Right cardiac atrium (tissue), 5 donors: Measurements from ENCODE around the gene CPZ. TPM values are rescaled to one million over a fixed set of nuclear protein-coding genes. Genes with fewer than 3 reads are reported as not detected.
"Not testable (repeated sequence)": the region's sequence is repeated elsewhere in the genome, so short reads cannot be mapped to it uniquely, and the experiment has no call there.

ENCODE experiments used
- ATAC-seq, 2 donors: fragments of 200-7000 bp; cut with Tn5 transposase; one replicate each; pipeline versions ENCODE4 v1.8.0 to v1.9.1; 2020; ENCODE audit warnings: moderate library complexity in 2 of 2, mild to moderate bottlenecking in 1 of 2
- DNase-seq, 3 donors: peaks; one replicate each; pipeline ENCODE4 v3.0.0-alpha.2; 2020
- H3K27ac ChIP-seq: one replicate; pipeline ENCODE4 v1.5.1; 2013; ENCODE audit warnings: mild to moderate bottlenecking, low read length, control low read depth, moderate library complexity
- H3K27me3 ChIP-seq: one replicate; pipeline ENCODE4 v1.6.1; 2013; ENCODE audit not compliant: control insufficient read depth, insufficient read depth
- H3K4me1 ChIP-seq: one replicate; pipeline ENCODE4 v1.6.1; 2013; ENCODE audit warnings: low read length; ENCODE audit not compliant: control insufficient read depth, insufficient read depth
- H3K4me3 ChIP-seq: one replicate; pipeline ENCODE4 v1.5.1; 2013; ENCODE audit warnings: low read length, control low read depth
- H3K9me3 ChIP-seq: one replicate; pipeline ENCODE4 v1.6.1; 2013; ENCODE audit warnings: low read length; ENCODE audit not compliant: control insufficient read depth
- WGBS: extraction: QIAGEN DNeasy Blood & Tissue Kit; methylation state at CpG from one replicate; pipeline ENCODE4 v1.1.7; 2013; 5-methylcytosine and 5-hydroxymethylcytosine counted together
- intact Hi-C, 4 donors: fragments of 100-400 bp; cut with DNase I; formaldehyde crosslinking; loops; one replicate each; pipeline versions ENCODE4 v1.11.0 to v1.14.0; 2022 to 2023
- polyA plus RNA-seq: library from polyadenylated mRNA; stranded (reverse); fragments of 200-250 nt; gene quantifications from one replicate; pipeline ENCODE4 v1.2.3, GENCODE V29; 2013
- total RNA-seq, 4 donors: library from RNA; stranded (reverse); fragmentation: NEBNext Ultra II Directional; extraction: Animal tissue kit (Norgen Biotek cat#: 25700); gene quantifications; one replicate each; pipeline ENCODE4 v1.2.1, GENCODE V29; 2021
- donor health status: healthy with polysubstance abuse.
- donor health status: DM: no; HTN: yes; CAD: no.
- donor health status: DM: no; HTN: no; CAD: no.
- donor health status: DM: no; HTN: yes; CAD: no; lungs with severe emphysema.
- donor health status: DM: yes; HTN: yes; CAD: no.

The CPZ gene
- total and polyA plus RNA-seq, 5 donors: 0.34 to 1.5 (median 1.2) TPM

- intact Hi-C loops: loop anchor here in 1 of 4 donors (10.0 kb wide), 1 partner anchor 300 kb away; no protein-coding TSS in a partner anchor
- no peaks in the 10 kb centered on the region for H3K4me1 ChIP-seq
- no peak overlapping the region for H3K27ac ChIP-seq
- no peaks in the 10 kb centered on the region for H3K27me3 ChIP-seq
- H3K4me3 ChIP-seq: no peak overlapping the region
- H3K9me3 ChIP-seq: no peaks in the 10 kb centered on the region
- ATAC-seq: no peak
- WGBS: 85% methylated on average over 22 of the region's 22 CpGs
- DNase-seq: peak; percentile 3 to 30 (median 17)
These were observed 22.0 kb downstream of the CPZ start for GRCh38 chr4:8614365-8615193.

DNA sequence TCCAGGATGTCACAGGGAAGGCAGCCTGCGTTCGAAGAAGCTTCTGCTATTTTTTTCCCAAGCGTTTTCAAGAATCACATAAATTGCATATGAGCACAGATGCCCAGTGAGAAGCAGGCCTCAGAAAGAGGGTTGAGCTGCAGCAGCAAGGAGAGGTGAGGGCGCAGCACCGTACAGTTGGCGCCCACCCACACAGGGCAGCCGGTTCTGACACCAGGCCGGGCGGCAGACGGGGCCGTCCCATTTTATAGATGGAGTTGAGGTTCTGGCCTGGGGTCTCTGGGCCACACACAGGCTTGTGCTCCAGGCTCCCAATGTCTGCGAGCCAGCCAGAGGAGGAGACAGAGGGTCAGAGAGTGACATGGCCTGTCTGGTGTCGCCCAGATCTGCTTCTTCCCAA is 22.8 kb downstream of the CPZ start:
- DNase-seq: peak in 2 of 3 donors; percentile 7 to 26
- no peak for ATAC-seq
- Histone ChIP-seq H3K27me3 (no peaks in the 10 kb centered on the region), H3K27ac (no peak overlapping the region), H3K9me3 (no peaks in the 10 kb centered on the region), H3K4me3 (no peak overlapping the region), H3K4me1 (no peaks in the 10 kb centered on the region)
- WGBS: 82% methylated on average over 13 of the region's 13 CpGs
- intact Hi-C loops: loop anchor here in 1 of 4 donors (10.0 kb wide), 1 partner anchor 299 kb away; no protein-coding TSS in a partner anchor

DNA sequence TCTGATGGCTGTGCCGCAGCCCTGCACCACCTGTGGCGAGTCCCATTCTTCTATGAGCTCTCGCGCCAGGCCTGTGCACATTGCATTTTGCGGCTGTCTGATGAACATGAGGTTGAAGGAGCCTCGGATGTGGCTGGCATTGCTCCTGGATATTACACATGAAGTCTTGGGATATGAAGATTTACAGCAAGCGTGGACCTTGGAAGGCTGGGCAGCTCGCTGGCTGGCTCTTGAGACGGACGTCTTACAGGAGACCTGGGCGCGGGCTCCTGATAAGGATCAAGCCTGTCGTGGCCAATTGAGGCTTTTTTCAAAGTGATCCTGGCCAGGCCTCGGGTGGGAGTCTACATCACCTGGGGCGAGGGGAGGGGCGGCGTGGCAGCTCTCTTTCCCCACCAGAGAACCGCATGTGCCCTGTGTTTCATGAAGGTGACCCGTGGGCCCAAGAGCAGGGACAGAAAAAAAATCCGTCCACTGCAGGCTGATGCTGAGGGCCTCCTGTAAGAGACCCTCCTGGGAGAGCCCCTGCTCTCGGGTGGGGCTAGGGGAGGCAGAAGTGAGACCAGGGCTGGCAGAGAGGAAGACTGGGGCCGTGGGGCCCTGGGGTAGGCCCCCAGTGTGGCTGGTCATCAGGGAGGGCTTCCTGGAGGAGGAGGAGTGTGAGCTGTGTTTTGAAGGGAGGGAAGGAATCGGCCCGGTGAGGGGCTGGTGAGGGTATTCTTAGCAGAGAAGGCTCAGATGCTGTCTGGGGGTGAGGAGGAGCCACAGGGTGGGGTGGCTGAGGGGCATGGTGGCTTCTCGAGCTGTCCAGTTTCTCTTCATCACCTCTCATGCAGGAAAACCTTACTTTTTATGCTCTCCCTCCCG is 23.6 kb downstream of the CPZ start:
- Histone ChIP-seq H3K27ac (no peak overlapping the region), H3K4me3 (no peak overlapping the region), H3K9me3 (no peaks in the 10 kb centered on the region), H3K27me3 (no peaks in the 10 kb centered on the region), H3K4me1 (no peaks in the 10 kb centered on the region)
- no peak for ATAC-seq
- intact Hi-C loops: loop anchor here in 1 of 4 donors (10.0 kb wide), 1 partner anchor 299 kb away; no protein-coding TSS in a partner anchor
- WGBS: 82% methylated on average over 26 of the region's 26 CpGs
- DNase-seq: peak; percentile 1 to 34 (median 33)

- Histone ChIP-seq H3K27ac (no peak overlapping the region), H3K27me3 (no peaks in the 10 kb centered on the region), H3K4me1 (no peaks in the 10 kb centered on the region), H3K4me3 (no peak overlapping the region), H3K9me3 (no peaks in the 10 kb centered on the region)
- intact Hi-C loops: loop anchor here in 1 of 4 donors (10.0 kb wide), 1 partner anchor 298 kb away; no protein-coding TSS in a partner anchor
- WGBS: 69% methylated on average over 16 of the region's 16 CpGs
- DNase-seq (peak in 2 of 3 donors; percentile 29 to 30), ATAC-seq (no peak)
These were observed 24.3 kb downstream of the CPZ start for GRCh38 chr4:8616831-8617230.

- Histone ChIP-seq H3K4me1 (no peaks in the 10 kb centered on the region), H3K27ac (no peak overlapping the region), H3K9me3 (no peaks in the 10 kb centered on the region), H3K4me3 (no peak overlapping the region), H3K27me3 (no peaks in the 10 kb centered on the region)
- no peak for ATAC-seq
- intact Hi-C loops: loop anchor here in 1 of 4 donors (10.0 kb wide), 1 partner anchor 297 kb away; no protein-coding TSS in a partner anchor
- WGBS: 73% methylated on average over 21 of the region's 21 CpGs
- DNase-seq: peak in 2 of 3 donors; percentile 9 to 33
These were observed 25.0 kb downstream of the CPZ start for GRCh38 chr4:8617486-8618040.

DNA sequence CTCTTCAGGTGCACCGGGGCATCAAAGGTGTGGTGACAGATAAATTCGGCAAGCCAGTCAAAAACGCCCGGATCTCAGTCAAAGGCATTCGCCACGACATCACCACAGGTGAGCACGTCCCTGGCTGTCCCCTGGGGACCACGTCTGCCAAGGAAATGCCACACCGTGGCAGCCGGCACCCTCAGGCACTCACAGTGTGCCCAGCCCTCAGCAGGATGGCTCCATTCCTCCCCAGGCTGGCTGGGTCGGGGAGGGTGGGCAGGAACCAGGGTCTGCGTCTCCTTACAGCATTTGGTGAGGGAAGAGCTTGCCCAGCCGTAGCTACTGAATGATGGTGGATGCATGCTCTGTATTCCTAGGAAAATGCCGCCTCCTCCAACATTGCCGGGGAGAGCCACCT is 25.9 kb downstream of the CPZ start:
- no peak for ATAC-seq
- 80% methylated on average over 15 of the region's 15 CpGs for WGBS
- DNase-seq: peak in 2 of 3 donors; percentile 23 to 31
- Histone ChIP-seq H3K27ac (no peak overlapping the region), H3K27me3 (no peaks in the 10 kb centered on the region), H3K4me3 (no peak overlapping the region), H3K4me1 (no peaks in the 10 kb centered on the region), H3K9me3 (no peaks in the 10 kb centered on the region)
- intact Hi-C loops: loop anchor here in 1 of 4 donors (10.0 kb wide), 1 partner anchor 296 kb away; no protein-coding TSS in a partner anchor

GRCh38 chr4:8618961-8619720 is 26.6 kb downstream of the CPZ start:
- Histone ChIP-seq H3K27me3 (no peaks in the 10 kb centered on the region), H3K27ac (no peak overlapping the region), H3K4me1 (no peaks in the 10 kb centered on the region), H3K4me3 (no peak overlapping the region), H3K9me3 (no peaks in the 10 kb centered on the region)
- intact Hi-C loops: loop anchor here in 1 of 4 donors (10.0 kb wide), 1 partner anchor 296 kb away; no protein-coding TSS in a partner anchor
- 89% methylated on average over 28 of the region's 28 CpGs for WGBS
- ATAC-seq (no peak), DNase-seq (peak in 2 of 3 donors; percentile 29 to 46)

DNA sequence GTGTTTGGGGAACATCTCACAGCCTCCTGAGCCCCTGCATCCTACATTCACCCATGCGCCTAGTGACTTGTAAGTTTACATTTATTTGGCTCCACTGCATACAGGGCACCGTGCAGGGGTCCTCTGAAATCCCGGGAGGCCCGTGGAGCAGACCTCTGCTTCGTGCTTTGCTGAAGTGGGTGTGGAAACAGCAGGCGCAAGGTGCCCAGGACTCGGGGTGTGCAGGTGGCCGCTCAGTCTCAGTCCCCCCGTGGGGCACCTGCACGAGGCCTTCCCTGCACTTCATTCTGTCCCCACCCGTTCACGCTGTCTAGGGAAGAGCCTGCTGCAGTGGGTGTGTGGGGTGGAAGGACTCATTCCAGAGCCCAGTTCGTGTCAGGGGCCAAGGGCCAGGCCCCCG is 28.6 kb downstream of the CPZ start:
- 88% methylated on average over 6 of the region's 14 CpGs for WGBS
- H3K27me3 ChIP-seq, H3K4me3 ChIP-seq, intact Hi-C loops, H3K9me3 ChIP-seq, H3K4me1 ChIP-seq, H3K27ac ChIP-seq: not testable (repeated sequence)
- ATAC-seq (peak; percentile 13 to 28), DNase-seq (peak in 2 of 3 donors; percentile 3 to 24)

- H3K4me1 ChIP-seq, DNase-seq, H3K27ac ChIP-seq, H3K4me3 ChIP-seq, H3K9me3 ChIP-seq, H3K27me3 ChIP-seq, intact Hi-C loops: not testable (repeated sequence)
- WGBS: no CpG with 5 or more reads among the region's 29 CpGs
- peak; percentile 20 to 53 for ATAC-seq
These were observed 32.2 kb downstream of the CPZ start for GRCh38 chr4:8624601-8625272.
